ENCODE results near the gene TRIP12.
"Not testable (repeated sequence)": the region's sequence is repeated elsewhere in the genome, so short reads cannot be mapped to it uniquely, and the experiment has no call there.

TRIP12 gene

GRCh38 chr2:229905601-229906000 is 16.2 kb downstream of the TRIP12 start:
- no peak for DNase-seq (ENCODE audit: low read depth)

GRCh38 chr2:229903037-229903436 is 18.8 kb downstream of the TRIP12 start:
- TF ChIP-seq CTCF (IDR thresholded peaks at IDR 0.05; ENCODE audit: insufficient read depth, low read depth, low read length, missing control alignments), result no peak
- no peak overlapping the region for H3K4me3 ChIP-seq (ENCODE audit: low read depth, low read length)
- DNase-seq (ENCODE audit: low read depth), result no peak

More at GRCh38 chr2:229905601-229906000, 16.2 kb downstream of the TRIP12 start:
- H3K4me3 ChIP-seq (ENCODE audit: low read depth, low read length), result no peak overlapping the region
- no peak for TF ChIP-seq CTCF (IDR thresholded peaks at IDR 0.05; ENCODE audit: insufficient read depth, low read depth, low read length, missing control alignments)

- TF ChIP-seq CTCF (IDR thresholded peaks at IDR 0.05; ENCODE audit: insufficient read depth, low read depth, low read length, missing control alignments), result no peak
- no peak overlapping the region for H3K4me3 ChIP-seq (ENCODE audit: low read depth, low read length)
- no peak for DNase-seq (ENCODE audit: low read depth)
Measured at GRCh38 chr2:229901819-229902218, 20.0 kb downstream of the TRIP12 start.

- DNase-seq (ENCODE audit: low read depth), result peak; percentile 29
- not testable (repeated sequence) for H3K4me3 ChIP-seq (ENCODE audit: low read depth, low read length)
Measured at GRCh38 chr2:229900514-229900913, 21.3 kb downstream of the TRIP12 start.

GRCh38 chr2:229900012-229900411 is 21.8 kb downstream of the TRIP12 start:
- no peak for DNase-seq (ENCODE audit: low read depth)
- no peak overlapping the region for H3K4me3 ChIP-seq (ENCODE audit: low read depth, low read length)
- no peak for TF ChIP-seq CTCF (IDR thresholded peaks at IDR 0.05; ENCODE audit: insufficient read depth, low read depth, low read length, missing control alignments)

GRCh38 chr2:229899604-229900003 is 22.2 kb downstream of the TRIP12 start:
- no peak for TF ChIP-seq CTCF (IDR thresholded peaks at IDR 0.05; ENCODE audit: insufficient read depth, low read depth, low read length, missing control alignments)
- no peak overlapping the region for H3K4me3 ChIP-seq (ENCODE audit: low read depth, low read length)
- DNase-seq (ENCODE audit: low read depth), result no peak

GRCh38 chr2:229896857-229897256 is 25.0 kb downstream of the TRIP12 start:
- H3K4me3 ChIP-seq (ENCODE audit: low read depth, low read length), result no peak overlapping the region
- TF ChIP-seq CTCF (IDR thresholded peaks at IDR 0.05; ENCODE audit: insufficient read depth, low read depth, low read length, missing control alignments), result no peak
- no peak for DNase-seq (ENCODE audit: low read depth)
